Tibial artery (tissue), 4 donors: ENCODE data around the gene MATN4.

Experiments
- DNase-seq, 2 donors: peaks; one replicate each; pipeline ENCODE4 v3.0.0-alpha.2; 2019
- H3K27ac ChIP-seq, 2 donors: fragments of 200-600 bp; sonication (generic) in 1 of 2; 1 replicate in 1 of 2; 2 replicates in 1 of 2; pipeline ENCODE4 v1.5.1; 2018 to 2019; ENCODE audit warnings: mild to moderate bottlenecking in 1 of 2
- H3K27me3 ChIP-seq, 2 donors: fragments of 200-600 bp; sonication (generic) in 1 of 2; one replicate each; pipeline versions ENCODE4 v1.5.1 to v1.6.0; 2016 to 2019
- H3K36me3 ChIP-seq, 3 donors: fragments of 200-600 bp; sonication (generic) in 2 of 3; one replicate each; pipeline ENCODE4 v1.5.1; 2016 to 2019; ENCODE audit warnings: mild to moderate bottlenecking in 2 of 3
- H3K4me1 ChIP-seq, 4 donors: fragments of 200-600 bp; sonication (generic) in 2 of 4; 1 replicate in 3 of 4; 2 replicates in 1 of 4; pipeline ENCODE4 v1.5.1; 2016 to 2019
- H3K4me3 ChIP-seq, 2 donors: fragments of 200-600 bp; sonication (generic) in 1 of 2; 1 replicate in 1 of 2; 2 replicates in 1 of 2; pipeline ENCODE4 v1.5.1; 2018 to 2019; ENCODE audit warnings: mild to moderate bottlenecking in 2 of 2
- H3K9me3 ChIP-seq, 3 donors: fragments of 200-600 bp; sonication (generic) in 1 of 3; one replicate each; pipeline ENCODE4 v1.5.1; 2016 to 2019
- intact Hi-C: fragments of 100-400 bp; cut with DNase I; formaldehyde crosslinking; loops from one replicate; pipeline ENCODE4 v1.15.0; 2023; ENCODE audit warnings: low total_unique reads
- TF ChIP-seq, protein P1 (sequence below), 2 experiments: fragments of 200-600 bp in 1 of 2; fragments of 450-650 bp in 1 of 2; IDR thresholded peaks; one replicate each; pipeline ENCODE4 v1.5.1; 2017 to 2019; ENCODE audit warnings: antibody characterized with exemption in 2 of 2, mild to moderate bottlenecking in 1 of 2, moderate library complexity in 1 of 2

The MATN4 gene

DNA sequence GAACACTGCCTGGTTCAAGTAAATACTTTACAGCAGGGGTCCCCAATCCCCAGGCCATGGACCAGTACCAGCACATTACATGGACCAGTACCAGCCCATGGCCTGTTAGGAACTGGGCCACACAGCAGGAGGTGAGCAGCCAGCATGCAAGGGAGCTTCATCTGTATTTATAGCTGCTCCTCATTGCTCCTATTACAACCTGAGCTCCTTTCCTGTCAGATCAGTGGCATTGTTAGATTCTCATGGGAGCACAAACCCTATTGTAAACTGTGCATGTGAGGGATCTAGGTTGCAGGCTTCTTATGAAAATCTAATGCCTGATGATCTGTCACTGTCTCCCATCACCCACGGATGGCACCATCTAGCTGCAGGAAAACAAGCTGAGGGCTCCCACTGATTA, 13.4 kb downstream of the MATN4 start:
- intact Hi-C loops: loop anchor here (10.0 kb wide), 1 partner anchor 250 kb away; no protein-coding TSS in a partner anchor
- DNase-seq: no peak
- Histone ChIP-seq H3K4me1 (peaks cover 0 to 15% (median 11%) of the 10 kb centered on the region in 4 donors), H3K36me3 (no peaks in the 10 kb centered on the region), H3K27me3 (peaks cover 0 to 32% of the 10 kb centered on the region in 2 donors), H3K9me3 (no peaks in the 10 kb centered on the region), H3K27ac (no peak overlapping the region), H3K4me3 (no peak overlapping the region)
- TF ChIP-seq, protein P1, sequence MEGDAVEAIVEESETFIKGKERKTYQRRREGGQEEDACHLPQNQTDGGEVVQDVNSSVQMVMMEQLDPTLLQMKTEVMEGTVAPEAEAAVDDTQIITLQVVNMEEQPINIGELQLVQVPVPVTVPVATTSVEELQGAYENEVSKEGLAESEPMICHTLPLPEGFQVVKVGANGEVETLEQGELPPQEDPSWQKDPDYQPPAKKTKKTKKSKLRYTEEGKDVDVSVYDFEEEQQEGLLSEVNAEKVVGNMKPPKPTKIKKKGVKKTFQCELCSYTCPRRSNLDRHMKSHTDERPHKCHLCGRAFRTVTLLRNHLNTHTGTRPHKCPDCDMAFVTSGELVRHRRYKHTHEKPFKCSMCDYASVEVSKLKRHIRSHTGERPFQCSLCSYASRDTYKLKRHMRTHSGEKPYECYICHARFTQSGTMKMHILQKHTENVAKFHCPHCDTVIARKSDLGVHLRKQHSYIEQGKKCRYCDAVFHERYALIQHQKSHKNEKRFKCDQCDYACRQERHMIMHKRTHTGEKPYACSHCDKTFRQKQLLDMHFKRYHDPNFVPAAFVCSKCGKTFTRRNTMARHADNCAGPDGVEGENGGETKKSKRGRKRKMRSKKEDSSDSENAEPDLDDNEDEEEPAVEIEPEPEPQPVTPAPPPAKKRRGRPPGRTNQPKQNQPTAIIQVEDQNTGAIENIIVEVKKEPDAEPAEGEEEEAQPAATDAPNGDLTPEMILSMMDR (IDR thresholded peaks at IDR 0.05): no peak

DNA sequence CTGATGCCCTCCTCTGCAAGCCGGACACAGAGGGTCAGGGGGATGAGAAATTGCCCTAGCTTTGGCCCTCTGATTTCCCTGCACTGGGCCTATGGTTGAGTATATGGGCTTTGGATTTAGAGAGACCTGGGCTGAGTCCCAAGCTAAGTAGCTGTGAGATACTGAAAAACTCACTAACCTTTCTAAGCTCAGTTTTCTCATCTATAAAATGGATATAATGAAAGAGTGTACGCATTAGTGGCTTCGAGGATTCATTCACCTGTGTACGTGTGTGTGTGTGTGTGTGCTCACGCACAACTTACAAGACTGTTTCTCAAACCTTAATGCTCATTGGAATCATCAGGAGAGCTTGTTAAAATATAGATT, 14.1 kb downstream of the MATN4 start:
- Histone ChIP-seq H3K4me3 (peak overlapping the region in 1 of 2 donors; percentile 52), H3K36me3 (no peaks in the 10 kb centered on the region), H3K27ac (no peak overlapping the region), H3K4me1 (peaks cover 0 to 15% (median 11%) of the 10 kb centered on the region in 4 donors), H3K27me3 (peaks cover 0 to 32% of the 10 kb centered on the region in 2 donors), H3K9me3 (no peaks in the 10 kb centered on the region)
- TF ChIP-seq, protein P1 (IDR thresholded peaks at IDR 0.05): no peak
- no peak for DNase-seq
- intact Hi-C loops: loop anchor here (10.0 kb wide), 1 partner anchor 249 kb away; no protein-coding TSS in a partner anchor

DNA sequence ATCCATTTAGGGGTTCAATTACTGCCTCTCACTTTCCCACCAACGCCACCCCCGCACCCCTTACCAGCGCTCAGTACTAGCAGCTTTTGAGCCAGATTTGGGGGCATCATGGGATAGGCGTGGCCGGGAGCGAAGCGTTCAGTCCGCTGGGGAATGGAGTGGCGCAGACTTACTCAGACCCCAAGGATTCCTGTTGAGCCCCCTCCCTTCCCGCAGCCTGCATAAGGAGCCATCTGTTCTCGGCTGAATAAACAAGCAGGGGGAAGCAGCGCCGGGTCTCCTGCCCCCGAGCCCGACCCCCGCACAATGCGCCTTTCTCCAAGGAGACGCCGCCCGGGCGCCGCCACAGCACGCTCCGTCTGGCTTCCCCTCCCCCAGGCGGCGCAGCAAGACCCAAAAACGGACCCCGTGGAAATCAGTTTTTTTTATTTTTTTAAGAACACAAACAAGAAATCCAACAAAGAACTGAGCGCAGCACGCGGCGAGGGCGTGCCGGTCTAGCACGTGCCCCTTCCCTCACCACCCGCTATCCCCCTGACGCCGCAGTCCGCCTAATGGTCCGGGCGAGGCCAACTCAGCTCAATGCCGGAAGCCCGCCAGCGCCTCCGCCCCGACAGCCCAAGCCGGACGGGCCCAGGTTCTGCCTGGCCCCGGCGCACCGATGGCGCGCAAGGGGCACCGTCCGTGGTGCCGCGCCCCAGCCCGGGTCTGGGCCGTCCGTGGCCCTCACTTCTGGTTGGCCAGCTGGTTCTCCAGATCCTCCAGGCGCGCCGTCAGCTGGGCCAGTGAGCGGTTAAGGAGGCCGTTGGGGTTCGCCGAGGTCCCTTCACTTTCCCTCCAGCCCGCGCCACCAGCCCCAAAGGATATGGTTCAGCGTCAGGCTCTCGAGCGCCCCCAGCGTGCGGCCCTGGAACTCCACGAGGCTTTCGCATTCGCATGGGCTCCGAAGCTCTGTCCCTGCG, 14.8 kb downstream of the MATN4 start:
- peak overlapping the region; percentile 52 for H3K4me3 ChIP-seq
- peak; percentile 83 to 86 for DNase-seq
- H3K27me3 ChIP-seq: peaks cover 0 to 37% of the 10 kb centered on the region in 2 donors
- intact Hi-C loops: loop anchor here (10.0 kb wide), 1 partner anchor 249 kb away; no protein-coding TSS in a partner anchor
- H3K36me3 ChIP-seq: no peaks in the 10 kb centered on the region
- H3K9me3 ChIP-seq: no peaks in the 10 kb centered on the region
- H3K4me1 ChIP-seq: peaks cover 0 to 15% (median 11%) of the 10 kb centered on the region in 4 donors
- H3K27ac ChIP-seq: peak overlapping the region; percentile 1 to 14
- TF ChIP-seq, protein P1 (IDR thresholded peaks at IDR 0.05): peak; percentile 84 to 97

DNA sequence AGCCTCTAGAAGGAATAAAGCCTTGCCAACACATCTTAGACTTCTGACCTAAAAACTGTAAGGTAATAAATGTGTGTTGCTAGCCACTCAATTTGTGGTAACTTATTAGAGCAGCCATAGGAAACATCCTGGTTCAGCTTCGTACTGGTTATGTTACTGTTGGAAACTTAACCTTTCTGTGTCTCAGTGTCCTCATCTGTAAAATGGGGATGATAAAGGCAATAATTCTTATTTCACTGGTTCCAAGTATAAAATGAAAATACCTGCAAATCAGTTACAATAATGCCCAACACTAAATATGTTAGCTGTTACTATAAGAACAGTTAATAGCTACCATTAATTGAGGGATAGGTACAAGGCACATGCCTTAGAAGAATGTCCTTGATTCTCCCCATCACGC, 15.8 kb downstream of the MATN4 start:
- no peaks in the 10 kb centered on the region for H3K36me3 ChIP-seq
- no peak overlapping the region for H3K27ac ChIP-seq
- H3K27me3 ChIP-seq: peaks cover 0 to 27% of the 10 kb centered on the region in 2 donors
- intact Hi-C loops: loop anchor here (10.0 kb wide), 1 partner anchor 248 kb away; no protein-coding TSS in a partner anchor
- TF ChIP-seq, protein P1 (IDR thresholded peaks at IDR 0.05): no peak
- no peaks in the 10 kb centered on the region for H3K9me3 ChIP-seq
- no peak for DNase-seq
- no peak overlapping the region for H3K4me3 ChIP-seq
- H3K4me1 ChIP-seq: peaks cover 0 to 15% (median 11%) of the 10 kb centered on the region in 4 donors

DNA sequence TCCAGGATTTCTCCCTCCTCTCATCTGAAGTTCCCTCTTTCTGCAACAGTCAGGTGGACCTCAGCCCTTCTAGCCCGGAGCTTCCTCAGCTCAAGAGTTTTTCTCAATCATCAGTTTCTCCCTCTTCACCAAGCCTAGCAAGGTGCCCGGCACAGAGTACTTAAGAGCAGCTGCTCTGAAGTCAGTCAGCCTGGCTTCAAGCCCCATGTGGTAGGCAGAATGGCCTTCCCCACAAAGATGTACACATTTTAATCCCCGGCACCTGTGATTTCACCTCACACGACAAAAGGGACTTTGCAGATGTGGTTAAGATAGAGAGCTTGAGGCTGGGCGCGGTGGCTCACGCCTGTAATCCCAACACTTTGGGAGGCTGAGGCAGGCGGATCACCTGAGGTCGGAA, 16.6 kb downstream of the MATN4 start:
- Histone ChIP-seq H3K9me3 (no peaks in the 10 kb centered on the region), H3K36me3 (no peaks in the 10 kb centered on the region), H3K27ac (no peak overlapping the region), H3K4me3 (no peak overlapping the region), H3K4me1 (peaks cover 0 to 15% (median 11%) of the 10 kb centered on the region in 4 donors), H3K27me3 (peaks cover 0 to 20% of the 10 kb centered on the region in 2 donors)
- no peak for DNase-seq
- intact Hi-C loops: loop anchor here (10.0 kb wide), 1 partner anchor 247 kb away; no protein-coding TSS in a partner anchor
- TF ChIP-seq, protein P1 (IDR thresholded peaks at IDR 0.05): no peak
